K562 (cell line): Measurements from ENCODE around the gene C1orf174. TPM values are rescaled to one million over a fixed set of nuclear protein-coding genes. Genes with fewer than 3 reads are reported as not detected.

Experiments used
- polyA plus RNA-seq, 8 experiments: library from polyadenylated mRNA; depleted of rRNA in 4 of 8; stranded (reverse) in 5 of 8; unstranded in 3 of 8; fragments of >200 nt; fragmentation: Nextera tagmentation in 2 of 8; fragmentation: Illumina TruSeq in 1 of 8; extraction: Ambion mirVana in 2 of 8; extraction: Trizol in 1 of 8; gene quantifications; 2 replicates each; pipeline versions ENCODE4 v1.2.1 to v1.2.3, GENCODE V29; 2011 to 2014; ENCODE audit warnings: inconsistent platforms in 1 of 8, missing spikeins in 1 of 8
- total RNA-seq, 7 experiments: library from RNA; depleted of rRNA in 6 of 7; stranded (reverse); fragments of >200 nt in 6 of 7; fragmentation: Illumina TruSeq in 2 of 7; extraction: Trizol in 2 of 7; gene quantifications; 2 replicates each; pipeline versions ENCODE4 v1.2.1 to v1.2.3, GENCODE V29; 2011 to 2021; ENCODE audit warnings: low replicate concordance in 1 of 7

C1orf174 gene
- total and polyA plus RNA-seq, 9 of the 15 experiments (the other 6 are each of a cell fraction or from before 2014, with no cell fraction given), result 38.5 to 64.9 (median 45.4) TPM

Other genes starting within 250 kb of the C1orf174 start
- gene TP73, start 247.8 kb downstream of the C1orf174 start, total RNA-seq (2014; rRNA removed), result 0.49 and 0.50 TPM in 2 replicates
- 0.07 and 0.10 TPM in 2 replicates for gene TP73, start 247.8 kb downstream of the C1orf174 start, total RNA-seq (2014; rRNA removed; fragmentation: Illumina TruSeq; extraction: Trizol)
- 0.40 and 0.41 TPM in 2 replicates for gene TP73, start 247.8 kb downstream of the C1orf174 start, total RNA-seq (2015; rRNA removed; fragmentation: Illumina TruSeq; extraction: Trizol)
- 1.3 and 1.6 TPM in 2 replicates for gene TP73, start 247.8 kb downstream of the C1orf174 start, total RNA-seq (2021)
- 0.72 and 1.1 TPM in 2 replicates for gene TP73, start 247.8 kb downstream of the C1orf174 start, polyA plus RNA-seq (2011; rRNA removed)
- 0.12 and 0.73 TPM in 2 replicates for gene TP73, start 247.8 kb downstream of the C1orf174 start, polyA plus RNA-seq (2014; fragmentation: Illumina TruSeq; extraction: Trizol)
- gene TP73, start 247.8 kb downstream of the C1orf174 start, polyA plus RNA-seq (2014; fragmentation: Nextera tagmentation; extraction: Ambion mirVana), result not detected
- 0.38 and 1.1 TPM in 2 replicates for gene TP73, start 247.8 kb downstream of the C1orf174 start, polyA plus RNA-seq (2014; rRNA removed)
- not detected in 2 replicates for gene CCDC27, start 147.8 kb downstream of the C1orf174 start, total RNA-seq (2014; rRNA removed)
- 0.04 TPM in 1 of 2 replicates, not detected in the other for gene CCDC27, start 147.8 kb downstream of the C1orf174 start, total RNA-seq (2014; rRNA removed; fragmentation: Illumina TruSeq; extraction: Trizol)
- not detected in 2 replicates for gene CCDC27, start 147.8 kb downstream of the C1orf174 start, total RNA-seq (2015; rRNA removed; fragmentation: Illumina TruSeq; extraction: Trizol)
- gene CCDC27, start 147.8 kb downstream of the C1orf174 start, total RNA-seq (2021), result not detected in 2 replicates
- not detected in 2 replicates for gene CCDC27, start 147.8 kb downstream of the C1orf174 start, polyA plus RNA-seq (2011; rRNA removed)
- gene CCDC27, start 147.8 kb downstream of the C1orf174 start, polyA plus RNA-seq (2014; fragmentation: Illumina TruSeq; extraction: Trizol), result not detected in 2 replicates
- under 1 TPM in 1 of 2 experiments, not detected in 1; 0.01 TPM for gene CCDC27, start 147.8 kb downstream of the C1orf174 start, polyA plus RNA-seq (2014; fragmentation: Nextera tagmentation; extraction: Ambion mirVana)
- not detected in 2 replicates for gene CCDC27, start 147.8 kb downstream of the C1orf174 start, polyA plus RNA-seq (2014; rRNA removed)
- gene SMIM1, start 127.5 kb downstream of the C1orf174 start, total RNA-seq (2014; rRNA removed), result 85.6 and 123 TPM in 2 replicates
- gene SMIM1, start 127.5 kb downstream of the C1orf174 start, total RNA-seq (2014; rRNA removed; fragmentation: Illumina TruSeq; extraction: Trizol), result 1.8 and 2.3 TPM in 2 replicates
- 31.5 and 44.3 TPM in 2 replicates for gene SMIM1, start 127.5 kb downstream of the C1orf174 start, total RNA-seq (2015; rRNA removed; fragmentation: Illumina TruSeq; extraction: Trizol)
- 125 and 150 TPM in 2 replicates for gene SMIM1, start 127.5 kb downstream of the C1orf174 start, total RNA-seq (2021)
- gene SMIM1, start 127.5 kb downstream of the C1orf174 start, polyA plus RNA-seq (2011; rRNA removed), result 9.2 and 18.1 TPM in 2 replicates
- gene SMIM1, start 127.5 kb downstream of the C1orf174 start, polyA plus RNA-seq (2014; fragmentation: Illumina TruSeq; extraction: Trizol), result 5.0 and 24.5 TPM in 2 replicates
- 10 to 100 TPM; 11.1 to 24.3 TPM for gene SMIM1, start 127.5 kb downstream of the C1orf174 start, polyA plus RNA-seq (2014; fragmentation: Nextera tagmentation; extraction: Ambion mirVana)
- 60.6 and 93.3 TPM in 2 replicates for gene SMIM1, start 127.5 kb downstream of the C1orf174 start, polyA plus RNA-seq (2014; rRNA removed)
- 44.3 and 45.5 TPM in 2 replicates for gene LRRC47, start 103.8 kb downstream of the C1orf174 start, total RNA-seq (2014; rRNA removed)
- gene LRRC47, start 103.8 kb downstream of the C1orf174 start, total RNA-seq (2014; rRNA removed; fragmentation: Illumina TruSeq; extraction: Trizol), result 40.8 and 43.7 TPM in 2 replicates
- 33.5 and 35.1 TPM in 2 replicates for gene LRRC47, start 103.8 kb downstream of the C1orf174 start, total RNA-seq (2015; rRNA removed; fragmentation: Illumina TruSeq; extraction: Trizol)
- 68.0 and 68.5 TPM in 2 replicates for gene LRRC47, start 103.8 kb downstream of the C1orf174 start, total RNA-seq (2021)
- gene LRRC47, start 103.8 kb downstream of the C1orf174 start, polyA plus RNA-seq (2011; rRNA removed), result 34.2 and 45.2 TPM in 2 replicates
- 36.6 and 48.7 TPM in 2 replicates for gene LRRC47, start 103.8 kb downstream of the C1orf174 start, polyA plus RNA-seq (2014; fragmentation: Illumina TruSeq; extraction: Trizol)
- gene LRRC47, start 103.8 kb downstream of the C1orf174 start, polyA plus RNA-seq (2014; fragmentation: Nextera tagmentation; extraction: Ambion mirVana), result 1 to 10 TPM; 4.6 to 5.3 TPM
- gene LRRC47, start 103.8 kb downstream of the C1orf174 start, polyA plus RNA-seq (2014; rRNA removed), result 30.6 and 35.9 TPM in 2 replicates
- 42.7 and 54.9 TPM in 2 replicates for gene CEP104, start 43.1 kb downstream of the C1orf174 start, total RNA-seq (2014; rRNA removed)
- 22.3 and 31.9 TPM in 2 replicates for gene CEP104, start 43.1 kb downstream of the C1orf174 start, total RNA-seq (2014; rRNA removed; fragmentation: Illumina TruSeq; extraction: Trizol)
- gene CEP104, start 43.1 kb downstream of the C1orf174 start, total RNA-seq (2015; rRNA removed; fragmentation: Illumina TruSeq; extraction: Trizol), result 23.7 and 25.0 TPM in 2 replicates
- 63.4 and 77.7 TPM in 2 replicates for gene CEP104, start 43.1 kb downstream of the C1orf174 start, total RNA-seq (2021)
- gene CEP104, start 43.1 kb downstream of the C1orf174 start, polyA plus RNA-seq (2011; rRNA removed), result 42.6 and 45.1 TPM in 2 replicates
- gene CEP104, start 43.1 kb downstream of the C1orf174 start, polyA plus RNA-seq (2014; fragmentation: Illumina TruSeq; extraction: Trizol), result 44.1 and 53.6 TPM in 2 replicates
- gene CEP104, start 43.1 kb downstream of the C1orf174 start, polyA plus RNA-seq (2014; fragmentation: Nextera tagmentation; extraction: Ambion mirVana), result 10 to 100 TPM; 11.2 to 13.4 TPM
- gene CEP104, start 43.1 kb downstream of the C1orf174 start, polyA plus RNA-seq (2014; rRNA removed), result 30.4 and 43.1 TPM in 2 replicates
- 10.0 and 15.1 TPM in 2 replicates for gene DFFB, start 42.8 kb downstream of the C1orf174 start, total RNA-seq (2014; rRNA removed)
- gene DFFB, start 42.8 kb downstream of the C1orf174 start, total RNA-seq (2014; rRNA removed; fragmentation: Illumina TruSeq; extraction: Trizol), result 8.3 and 11.2 TPM in 2 replicates
- gene DFFB, start 42.8 kb downstream of the C1orf174 start, total RNA-seq (2015; rRNA removed; fragmentation: Illumina TruSeq; extraction: Trizol), result 11.4 and 11.5 TPM in 2 replicates
- 12.7 and 15.0 TPM in 2 replicates for gene DFFB, start 42.8 kb downstream of the C1orf174 start, total RNA-seq (2021)
- gene DFFB, start 42.8 kb downstream of the C1orf174 start, polyA plus RNA-seq (2011; rRNA removed), result 13.5 and 14.3 TPM in 2 replicates
- 10.9 and 12.7 TPM in 2 replicates for gene DFFB, start 42.8 kb downstream of the C1orf174 start, polyA plus RNA-seq (2014; fragmentation: Illumina TruSeq; extraction: Trizol)
- gene DFFB, start 42.8 kb downstream of the C1orf174 start, polyA plus RNA-seq (2014; fragmentation: Nextera tagmentation; extraction: Ambion mirVana), result 1 to 10 TPM; 2.3 to 6.6 TPM
- gene DFFB, start 42.8 kb downstream of the C1orf174 start, polyA plus RNA-seq (2014; rRNA removed), result 15.8 and 20.0 TPM in 2 replicates